Fibroblast of lung (primary cell): Measurements from ENCODE around the gene PDE4D.

Experiments
- EZH2 ChIP-seq: IDR thresholded peaks from 2 replicates; pipeline ENCODE4 v1.5.1; 2012; ENCODE audit warnings: low read length, control low read depth, mild to moderate bottlenecking; ENCODE audit errors: missing control alignments
- TF ChIP-seq, protein P1 (sequence below), 2 donors: IDR thresholded peaks in 1 of 2; conservative IDR thresholded peaks in 1 of 2; 1 replicate in 1 of 2; 2 replicates in 1 of 2; pipeline ENCODE4 v1.5.1; 2011 to 2012; ENCODE audit warnings: low read length in 2 of 2, control low read depth in 1 of 2, inconsistent platforms in 1 of 2, low read depth in 1 of 2, mild to moderate bottlenecking in 1 of 2

- TF ChIP-seq, protein P1, sequence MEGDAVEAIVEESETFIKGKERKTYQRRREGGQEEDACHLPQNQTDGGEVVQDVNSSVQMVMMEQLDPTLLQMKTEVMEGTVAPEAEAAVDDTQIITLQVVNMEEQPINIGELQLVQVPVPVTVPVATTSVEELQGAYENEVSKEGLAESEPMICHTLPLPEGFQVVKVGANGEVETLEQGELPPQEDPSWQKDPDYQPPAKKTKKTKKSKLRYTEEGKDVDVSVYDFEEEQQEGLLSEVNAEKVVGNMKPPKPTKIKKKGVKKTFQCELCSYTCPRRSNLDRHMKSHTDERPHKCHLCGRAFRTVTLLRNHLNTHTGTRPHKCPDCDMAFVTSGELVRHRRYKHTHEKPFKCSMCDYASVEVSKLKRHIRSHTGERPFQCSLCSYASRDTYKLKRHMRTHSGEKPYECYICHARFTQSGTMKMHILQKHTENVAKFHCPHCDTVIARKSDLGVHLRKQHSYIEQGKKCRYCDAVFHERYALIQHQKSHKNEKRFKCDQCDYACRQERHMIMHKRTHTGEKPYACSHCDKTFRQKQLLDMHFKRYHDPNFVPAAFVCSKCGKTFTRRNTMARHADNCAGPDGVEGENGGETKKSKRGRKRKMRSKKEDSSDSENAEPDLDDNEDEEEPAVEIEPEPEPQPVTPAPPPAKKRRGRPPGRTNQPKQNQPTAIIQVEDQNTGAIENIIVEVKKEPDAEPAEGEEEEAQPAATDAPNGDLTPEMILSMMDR (conservative IDR thresholded peaks at IDR 0.05 in 1 of 2, IDR thresholded peaks at IDR 0.05 in 1 of 2; ENCODE audit: low read depth in 1 of 2, low read length in 2 of 2): no peak
- TF ChIP-seq EZH2: no peak
These were observed 568.5 kb downstream of the PDE4D start for GRCh38 chr5:59325070-59325469.
